GM19438 (cell line): ENCODE data around the gene PGBD5.

Experiments used
- ATAC-seq: cut with Tn5 transposase; IDR thresholded peaks from one replicate; pipeline ENCODE4 v1.9.1; 2021; ENCODE audit warnings: low read depth; ENCODE audit not compliant: unreplicated experiment

PGBD5 gene

GRCh38 chr1:230379928-230380327, 46.2 kb downstream of the PGBD5 start:
- no peak for ATAC-seq

GRCh38 chr1:230379462-230379861, 46.7 kb downstream of the PGBD5 start:
- no peak for ATAC-seq

- no peak for ATAC-seq
These were observed 48.3 kb downstream of the PGBD5 start for GRCh38 chr1:230377851-230378250.

- no peak for ATAC-seq
These were observed 48.8 kb downstream of the PGBD5 start for GRCh38 chr1:230377324-230377723.

- ATAC-seq, result no peak
These were observed 49.8 kb downstream of the PGBD5 start for GRCh38 chr1:230376296-230376695.

- ATAC-seq, result no peak
These were observed 50.4 kb downstream of the PGBD5 start for GRCh38 chr1:230375780-230376179.

GRCh38 chr1:230375147-230375546, 51.0 kb downstream of the PGBD5 start:
- no peak for ATAC-seq

- no peak for ATAC-seq
These were observed 54.0 kb downstream of the PGBD5 start for GRCh38 chr1:230371923-230372703.

- ATAC-seq, result no peak
These were observed 56.0 kb downstream of the PGBD5 start for GRCh38 chr1:230370109-230370508.

- no peak for ATAC-seq
These were observed 57.3 kb downstream of the PGBD5 start for GRCh38 chr1:230368871-230369270.

GRCh38 chr1:230368363-230368762, 57.8 kb downstream of the PGBD5 start:
- ATAC-seq, result no peak

GRCh38 chr1:230366504-230366915, 59.6 kb downstream of the PGBD5 start:
- no peak for ATAC-seq

- ATAC-seq, result no peak
These were observed 60.3 kb downstream of the PGBD5 start for GRCh38 chr1:230365723-230366307.

- no peak for ATAC-seq
These were observed 63.2 kb downstream of the PGBD5 start for GRCh38 chr1:230362949-230363348.

- no peak for ATAC-seq
These were observed 64.2 kb downstream of the PGBD5 start for GRCh38 chr1:230361941-230362340.

- no peak for ATAC-seq
These were observed 66.0 kb downstream of the PGBD5 start for GRCh38 chr1:230359992-230360668.

- ATAC-seq, result no peak
These were observed 69.0 kb downstream of the PGBD5 start for GRCh38 chr1:230356869-230357794.

GRCh38 chr1:230356190-230356589, 69.9 kb downstream of the PGBD5 start:
- no peak for ATAC-seq

- ATAC-seq, result no peak
These were observed 70.5 kb downstream of the PGBD5 start for GRCh38 chr1:230355594-230355993.

- ATAC-seq, result no peak
These were observed 71.0 kb downstream of the PGBD5 start for GRCh38 chr1:230355128-230355527.

GRCh38 chr1:230354005-230354404, 72.1 kb downstream of the PGBD5 start:
- no peak for ATAC-seq
